GM19468 (cell line): ENCODE data around the gene TMEM135.
"Not testable (repeated sequence)": the region's sequence is repeated elsewhere in the genome, so short reads cannot be mapped to it uniquely, and the experiment has no call there.

Experiments
- ATAC-seq: cut with Tn5 transposase; IDR thresholded peaks from one replicate; pipeline ENCODE4 v1.9.1; 2021; ENCODE audit warnings: mild to moderate bottlenecking, moderate library complexity, moderate number of reproducible peaks; ENCODE audit not compliant: unreplicated experiment; ENCODE audit errors: extremely low read depth

The TMEM135 gene

GRCh38 chr11:87239001-87239400 lies 201.3 kb downstream of the TMEM135 start:
- ATAC-seq = no peak

- ATAC-seq = no peak
Observed at GRCh38 chr11:87239531-87239930, 201.8 kb downstream of the TMEM135 start.

GRCh38 chr11:87251560-87251959 lies 213.8 kb downstream of the TMEM135 start:
- ATAC-seq = no peak

- no peak for ATAC-seq
Observed at GRCh38 chr11:87252869-87253268, 215.1 kb downstream of the TMEM135 start.

- ATAC-seq = no peak
Observed at GRCh38 chr11:87254562-87254961, 216.8 kb downstream of the TMEM135 start.

- no peak for ATAC-seq
Observed at GRCh38 chr11:87255589-87255988, 217.9 kb downstream of the TMEM135 start.

- no peak for ATAC-seq
Observed at GRCh38 chr11:87256694-87257340, 219.1 kb downstream of the TMEM135 start.

- no peak for ATAC-seq
Observed at GRCh38 chr11:87258171-87258833, 220.6 kb downstream of the TMEM135 start.

GRCh38 chr11:87259736-87260135 lies 222.0 kb downstream of the TMEM135 start:
- no peak for ATAC-seq

GRCh38 chr11:87260811-87261210 lies 223.1 kb downstream of the TMEM135 start:
- no peak for ATAC-seq

GRCh38 chr11:87263264-87263838 lies 225.6 kb downstream of the TMEM135 start:
- ATAC-seq = no peak

GRCh38 chr11:87263979-87264378 lies 226.2 kb downstream of the TMEM135 start:
- no peak for ATAC-seq

GRCh38 chr11:87265132-87265531 lies 227.4 kb downstream of the TMEM135 start:
- no peak for ATAC-seq

- ATAC-seq = no peak
Observed at GRCh38 chr11:87265979-87266378, 228.2 kb downstream of the TMEM135 start.

GRCh38 chr11:87266751-87267150 lies 229.0 kb downstream of the TMEM135 start:
- ATAC-seq = no peak

- ATAC-seq = not testable (repeated sequence)
Observed at GRCh38 chr11:87271951-87272350, 234.2 kb downstream of the TMEM135 start.

- no peak for ATAC-seq
Observed at GRCh38 chr11:87275176-87275575, 237.4 kb downstream of the TMEM135 start.

- ATAC-seq = no peak
Observed at GRCh38 chr11:87280143-87280542, 242.4 kb downstream of the TMEM135 start.

GRCh38 chr11:87281496-87281895 lies 243.8 kb downstream of the TMEM135 start:
- ATAC-seq = no peak

GRCh38 chr11:87284306-87284705 lies 246.6 kb downstream of the TMEM135 start:
- no peak for ATAC-seq

GRCh38 chr11:87285674-87286073 lies 247.9 kb downstream of the TMEM135 start:
- not testable (repeated sequence) for ATAC-seq

GRCh38 chr11:87286338-87286737 lies 248.6 kb downstream of the TMEM135 start:
- no peak for ATAC-seq
